Vagina (tissue), 2 donors: ENCODE measurements around the gene ZIC2. TPM values are rescaled to one million over a fixed set of nuclear protein-coding genes. Genes with fewer than 3 reads are reported as not detected.
A peak's percentile ranks its signal among the peaks of the same experiment; 100 is the strongest.

Experiments
- DNase-seq, 2 donors: peaks; one replicate each; pipeline ENCODE4 v3.0.0-alpha.2; 2017; ENCODE audit errors: extremely low spot score in 2 of 2
- H3K27ac ChIP-seq: fragments of 200-600 bp; sonication (generic); one replicate; pipeline ENCODE4 v1.5.1; 2019
- H3K27me3 ChIP-seq: fragments of 200-600 bp; sonication (generic); one replicate; pipeline ENCODE4 v1.5.1; 2019
- H3K36me3 ChIP-seq, 2 donors: fragments of 200-600 bp; sonication (generic); one replicate each; pipeline ENCODE4 v1.5.1; 2017 to 2019
- H3K4me1 ChIP-seq: fragments of 200-600 bp; sonication (generic); one replicate; pipeline ENCODE4 v1.5.1; 2019
- H3K4me3 ChIP-seq, 2 donors: fragments of 200-600 bp; sonication (generic); 1 replicate in 1 of 2; 2 replicates in 1 of 2; pipeline ENCODE4 v1.5.1; 2016 to 2019
- H3K9me3 ChIP-seq: fragments of 200-600 bp; sonication (generic); one replicate; pipeline ENCODE4 v1.5.1; 2019
- CTCF ChIP-seq, 3 experiments: fragments of 450-650 bp in 2 of 3; fragments of 200-600 bp in 1 of 3; sonication (generic) in 1 of 3; IDR thresholded peaks; one replicate each; pipeline ENCODE4 v1.5.1; 2017 to 2019; ENCODE audit warnings: antibody characterized with exemption in 3 of 3, mild to moderate bottlenecking in 2 of 3, moderate library complexity in 2 of 3
- POLR2A ChIP-seq, 2 donors: fragments of 450-650 bp; IDR thresholded peaks; one replicate each; pipeline ENCODE4 v1.6.1; 2017; ENCODE audit warnings: antibody characterized with exemption in 2 of 2, mild to moderate bottlenecking in 2 of 2, moderate library complexity in 2 of 2
- POLR2AphosphoS5 ChIP-seq, 2 donors: sonication (generic); formaldehyde crosslinking; IDR thresholded peaks; one replicate each; pipeline ENCODE4 v1.9.0; 2017; ENCODE audit warnings: antibody characterized with exemption in 2 of 2, mild to moderate bottlenecking in 2 of 2, low read depth in 1 of 2; ENCODE audit not compliant: insufficient read depth in 1 of 2
- intact Hi-C: fragments of 100-400 bp; cut with DNase I; formaldehyde crosslinking; loops from one replicate; pipeline ENCODE4 v1.15.1; 2023
- total RNA-seq: library from RNA; depleted of rRNA; stranded (reverse); fragments of >200 nt; gene quantifications from one replicate; pipeline ENCODE4 v1.2.3, GENCODE V29; 2016

ZIC2 gene
- total RNA-seq, 1 donor from 2014 or later = not detected

GRCh38 chr13:99970651-99971575, 10.7 kb upstream of the ZIC2 start:
- Histone ChIP-seq H3K27me3 (peaks cover 60% of the 10 kb centered on the region), H3K4me1 (peaks cover 34% of the 10 kb centered on the region), H3K27ac (no peak overlapping the region), H3K4me3 (peak overlapping the region in 1 of 2 donors; percentile 50), H3K9me3 (no peaks in the 10 kb centered on the region), H3K36me3 (no peaks in the 10 kb centered on the region)
- DNase-seq = no peak
- no peak for TF ChIP-seq POLR2A (IDR thresholded peaks at IDR 0.05)
- TF ChIP-seq CTCF (IDR thresholded peaks at IDR 0.05) = no peak
- no peak for TF ChIP-seq POLR2AphosphoS5 (IDR thresholded peaks at IDR 0.05; ENCODE audit: insufficient read depth in 1 of 2, low read depth in 1 of 2)
- intact Hi-C loops = loop anchor here (10.0 kb wide), 1 partner anchor 704 kb away; the partner anchor contains the start of gene TMTC4

- Histone ChIP-seq H3K27ac (no peak within 1 kb of the TSS), H3K4me1 (peaks cover 34% of the 10 kb centered on the region), H3K9me3 (no peaks in the 10 kb centered on the region), H3K4me3 (peak within 1 kb of the TSS in 1 of 2 donors; percentile 50), H3K36me3 (no peaks in the 10 kb centered on the region), H3K27me3 (peaks cover 63% of the 10 kb centered on the region)
- intact Hi-C loops = loop anchor here (10.0 kb wide), 1 partner anchor 703 kb away; the partner anchor contains the start of gene TMTC4
- TF ChIP-seq POLR2AphosphoS5 (IDR thresholded peaks at IDR 0.05; ENCODE audit: insufficient read depth in 1 of 2, low read depth in 1 of 2) (no peak), POLR2A (IDR thresholded peaks at IDR 0.05) (no peak)
- DNase-seq = no peak
Observed at GRCh38 chr13:99971576-99972189, 9.9 kb upstream of the ZIC2 start, which contains the start of gene ZIC5. Gene ZIC5 (minus strand): TSS chr13:99971767. CDS start chr13:99971603, 164 bp downstream.

DNA sequence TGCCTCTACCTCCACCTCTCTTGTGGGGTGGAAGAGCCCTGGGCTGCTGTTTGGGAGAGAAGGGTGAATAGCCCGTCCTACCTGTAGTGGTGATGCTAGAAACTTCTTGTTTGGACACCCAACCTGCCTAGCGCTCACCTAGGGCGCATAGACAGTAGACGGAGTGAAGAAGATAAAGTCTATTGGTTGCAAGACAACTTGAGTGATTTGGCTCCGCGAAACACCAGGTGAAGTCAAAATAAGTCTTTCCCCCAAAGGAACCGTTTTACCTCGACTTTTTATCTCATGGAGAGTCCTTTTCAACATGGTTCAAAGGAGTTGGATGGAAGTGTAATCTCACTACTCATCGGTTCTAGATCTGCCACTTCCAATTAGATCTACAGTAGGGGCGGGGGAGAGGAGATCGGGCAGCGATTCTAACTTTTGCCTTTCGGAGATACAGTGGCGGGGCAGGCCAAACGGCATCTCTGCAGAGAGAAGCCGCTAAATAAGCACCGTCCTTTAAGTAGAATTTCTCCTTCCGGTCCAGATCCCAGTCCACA, 9.3 kb upstream of the ZIC2 start:
- Histone ChIP-seq H3K4me3 (no peak overlapping the region), H3K4me1 (peaks cover 34% of the 10 kb centered on the region), H3K36me3 (no peaks in the 10 kb centered on the region), H3K27ac (no peak overlapping the region), H3K27me3 (peaks cover 63% of the 10 kb centered on the region), H3K9me3 (no peaks in the 10 kb centered on the region)
- intact Hi-C loops = loop anchor here (10.0 kb wide), 1 partner anchor 703 kb away; the partner anchor contains the start of gene TMTC4
- no peak for DNase-seq
- no peak for TF ChIP-seq CTCF (IDR thresholded peaks at IDR 0.05)
- TF ChIP-seq POLR2A (IDR thresholded peaks at IDR 0.05) = no peak
- no peak for TF ChIP-seq POLR2AphosphoS5 (IDR thresholded peaks at IDR 0.05; ENCODE audit: insufficient read depth in 1 of 2, low read depth in 1 of 2)

- Histone ChIP-seq H3K4me3 (no peak overlapping the region), H3K27me3 (peaks cover 66% of the 10 kb centered on the region), H3K27ac (no peak overlapping the region), H3K9me3 (no peaks in the 10 kb centered on the region), H3K4me1 (peaks cover 29% of the 10 kb centered on the region), H3K36me3 (no peaks in the 10 kb centered on the region)
- no peak for DNase-seq
- TF ChIP-seq CTCF (IDR thresholded peaks at IDR 0.05) (no peak), POLR2A (IDR thresholded peaks at IDR 0.05) (no peak), POLR2AphosphoS5 (IDR thresholded peaks at IDR 0.05; ENCODE audit: insufficient read depth in 1 of 2, low read depth in 1 of 2) (no peak)
- intact Hi-C loops = loop anchor here (10.0 kb wide), 1 partner anchor 702 kb away; the partner anchor contains the start of gene TMTC4
Observed at GRCh38 chr13:99973163-99973807, 8.3 kb upstream of the ZIC2 start.

DNA sequence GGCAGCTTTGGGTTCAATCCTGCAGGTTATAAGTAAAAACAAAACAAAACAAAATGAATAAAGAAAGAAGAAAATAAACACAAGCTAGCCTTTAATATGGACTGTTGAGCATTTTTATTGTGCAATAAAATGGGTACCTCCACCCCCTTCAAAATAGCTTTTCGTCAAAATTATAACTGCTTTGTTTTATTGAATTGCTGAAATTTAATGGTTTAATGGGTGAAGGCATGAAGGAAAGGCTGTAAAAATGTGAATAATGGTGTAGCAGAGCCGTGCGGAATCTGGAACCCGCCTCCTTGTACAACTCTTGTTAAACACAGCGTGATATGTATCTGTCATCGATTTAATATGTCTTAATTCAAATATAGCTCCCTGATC, 7.8 kb upstream of the ZIC2 start:
- Histone ChIP-seq H3K4me3 (no peak overlapping the region), H3K4me1 (peaks cover 24% of the 10 kb centered on the region), H3K27ac (no peak overlapping the region), H3K27me3 (peaks cover 64% of the 10 kb centered on the region), H3K9me3 (no peaks in the 10 kb centered on the region), H3K36me3 (no peaks in the 10 kb centered on the region)
- DNase-seq = no peak
- TF ChIP-seq POLR2A (IDR thresholded peaks at IDR 0.05) = no peak
- TF ChIP-seq POLR2AphosphoS5 (IDR thresholded peaks at IDR 0.05; ENCODE audit: insufficient read depth in 1 of 2, low read depth in 1 of 2) = no peak
- TF ChIP-seq CTCF (IDR thresholded peaks at IDR 0.05) = no peak
- intact Hi-C loops = loop anchor here (10.0 kb wide), 1 partner anchor 701 kb away; the partner anchor contains the start of gene TMTC4
